ENCODE results near the gene SH3BP4. TPM values are rescaled to one million over a fixed set of nuclear protein-coding genes. Genes with fewer than 3 reads are reported as not detected.
A peak's percentile ranks its signal among the peaks of the same experiment; 100 is the strongest.

Gene SH3BP4
- total RNA-seq, 1 donor: 121 TPM

DNA sequence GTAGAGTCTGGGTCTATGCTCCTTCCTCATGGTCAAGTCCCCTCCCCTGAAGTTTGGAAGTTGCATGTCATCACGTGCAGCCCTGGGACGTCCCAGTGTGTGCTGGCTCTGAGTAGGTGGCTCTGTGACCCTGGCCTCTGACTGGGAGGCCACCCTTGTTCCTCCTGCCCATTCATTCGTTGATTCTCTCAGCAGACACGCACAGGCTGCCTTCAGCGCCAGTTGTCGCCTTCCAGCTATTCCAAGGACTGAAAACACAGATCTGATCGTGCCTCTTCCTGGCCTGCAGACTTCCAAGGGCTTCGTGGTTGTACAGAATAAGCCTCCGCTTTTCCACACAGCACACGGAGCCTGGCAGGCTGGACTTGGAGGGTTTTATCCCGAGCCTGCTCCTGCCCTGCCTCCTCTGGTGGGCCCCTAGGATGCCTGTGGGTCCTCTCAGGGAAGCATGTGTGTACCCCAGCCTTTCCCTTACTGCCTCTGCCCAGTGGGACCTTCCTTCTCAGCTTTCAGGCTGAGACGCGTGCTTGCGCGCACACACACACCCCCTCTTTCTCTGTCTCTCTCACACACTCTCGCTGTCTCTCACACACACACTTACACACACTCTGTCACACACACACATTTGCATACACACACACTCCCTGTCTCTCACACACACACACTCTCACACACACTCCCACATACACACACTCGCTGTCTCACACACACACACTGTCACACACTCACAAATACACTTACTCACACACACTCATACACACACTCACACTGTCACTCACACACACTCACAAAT lies 17.7 kb downstream of the SH3BP4 start:
- peak overlapping the region; percentile 71 for H3K4me2 ChIP-seq (ENCODE audit: insufficient read depth, low read length)
- peak overlapping the region; percentile 5 for H3K4me3 ChIP-seq (ENCODE audit: insufficient read depth, low read length)
- H2AFZ ChIP-seq (ENCODE audit: low read length): no peak overlapping the region
- H3K79me2 ChIP-seq (ENCODE audit: insufficient read depth, low read length): peaks cover 98% of the 10 kb centered on the region
- no peaks in the 10 kb centered on the region for H3K27me3 ChIP-seq (ENCODE audit: insufficient read depth, low read length)
- DNase-seq (ENCODE audit: insufficient read length, low spot score, missing footprints): no peak
- TF ChIP-seq, protein P1, sequence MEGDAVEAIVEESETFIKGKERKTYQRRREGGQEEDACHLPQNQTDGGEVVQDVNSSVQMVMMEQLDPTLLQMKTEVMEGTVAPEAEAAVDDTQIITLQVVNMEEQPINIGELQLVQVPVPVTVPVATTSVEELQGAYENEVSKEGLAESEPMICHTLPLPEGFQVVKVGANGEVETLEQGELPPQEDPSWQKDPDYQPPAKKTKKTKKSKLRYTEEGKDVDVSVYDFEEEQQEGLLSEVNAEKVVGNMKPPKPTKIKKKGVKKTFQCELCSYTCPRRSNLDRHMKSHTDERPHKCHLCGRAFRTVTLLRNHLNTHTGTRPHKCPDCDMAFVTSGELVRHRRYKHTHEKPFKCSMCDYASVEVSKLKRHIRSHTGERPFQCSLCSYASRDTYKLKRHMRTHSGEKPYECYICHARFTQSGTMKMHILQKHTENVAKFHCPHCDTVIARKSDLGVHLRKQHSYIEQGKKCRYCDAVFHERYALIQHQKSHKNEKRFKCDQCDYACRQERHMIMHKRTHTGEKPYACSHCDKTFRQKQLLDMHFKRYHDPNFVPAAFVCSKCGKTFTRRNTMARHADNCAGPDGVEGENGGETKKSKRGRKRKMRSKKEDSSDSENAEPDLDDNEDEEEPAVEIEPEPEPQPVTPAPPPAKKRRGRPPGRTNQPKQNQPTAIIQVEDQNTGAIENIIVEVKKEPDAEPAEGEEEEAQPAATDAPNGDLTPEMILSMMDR (IDR thresholded peaks at IDR 0.05; ENCODE audit: extremely low read depth, low read depth, low read length): no peak
- H3K36me3 ChIP-seq (ENCODE audit: insufficient read depth, low read length): peaks cover 35% of the 10 kb centered on the region
- H3K4me1 ChIP-seq (ENCODE audit: insufficient read depth, low read length): peaks cover 74% of the 10 kb centered on the region
- H3K9me3 ChIP-seq (ENCODE audit: low read depth, low read length): no peaks in the 10 kb centered on the region
- peaks cover 81% of the 10 kb centered on the region for H4K20me1 ChIP-seq (ENCODE audit: insufficient read depth, low read length)
- peak overlapping the region; percentile 79 for H3K27ac ChIP-seq (ENCODE audit: low read depth, low read length)

DNA sequence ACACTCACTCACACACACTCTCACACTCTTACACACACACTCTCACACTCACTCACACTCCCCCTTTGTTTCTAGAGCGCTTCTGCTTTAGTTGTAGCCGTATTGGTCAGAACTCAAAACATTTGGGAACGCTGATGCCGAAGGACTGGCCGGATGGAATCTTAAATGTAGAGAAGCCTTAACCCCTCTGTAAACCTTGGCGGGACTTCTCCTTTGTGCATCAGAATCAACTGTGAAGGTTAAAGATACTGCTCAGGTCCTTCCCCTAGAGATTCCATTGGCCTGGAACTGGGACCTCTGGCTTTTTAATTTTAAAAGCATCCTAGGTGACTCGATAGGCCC lies 18.3 kb downstream of the SH3BP4 start:
- Histone ChIP-seq H3K4me3 (ENCODE audit: insufficient read depth, low read length) (peak overlapping the region; percentile 5), H2AFZ (ENCODE audit: low read length) (no peak overlapping the region), H3K4me2 (ENCODE audit: insufficient read depth, low read length) (peak overlapping the region; percentile 56), H3K36me3 (ENCODE audit: insufficient read depth, low read length) (peaks cover 37% of the 10 kb centered on the region), H3K4me1 (ENCODE audit: insufficient read depth, low read length) (peaks cover 74% of the 10 kb centered on the region), H3K27me3 (ENCODE audit: insufficient read depth, low read length) (no peaks in the 10 kb centered on the region), H3K9me3 (ENCODE audit: low read depth, low read length) (no peaks in the 10 kb centered on the region), H4K20me1 (ENCODE audit: insufficient read depth, low read length) (peaks cover 81% of the 10 kb centered on the region), H3K79me2 (ENCODE audit: insufficient read depth, low read length) (peaks cover 98% of the 10 kb centered on the region), H3K27ac (ENCODE audit: low read depth, low read length) (peak overlapping the region; percentile 79)
- no peak for DNase-seq (ENCODE audit: insufficient read length, low spot score, missing footprints)
- TF ChIP-seq, protein P1 (IDR thresholded peaks at IDR 0.05; ENCODE audit: extremely low read depth, low read depth, low read length): no peak

DNA sequence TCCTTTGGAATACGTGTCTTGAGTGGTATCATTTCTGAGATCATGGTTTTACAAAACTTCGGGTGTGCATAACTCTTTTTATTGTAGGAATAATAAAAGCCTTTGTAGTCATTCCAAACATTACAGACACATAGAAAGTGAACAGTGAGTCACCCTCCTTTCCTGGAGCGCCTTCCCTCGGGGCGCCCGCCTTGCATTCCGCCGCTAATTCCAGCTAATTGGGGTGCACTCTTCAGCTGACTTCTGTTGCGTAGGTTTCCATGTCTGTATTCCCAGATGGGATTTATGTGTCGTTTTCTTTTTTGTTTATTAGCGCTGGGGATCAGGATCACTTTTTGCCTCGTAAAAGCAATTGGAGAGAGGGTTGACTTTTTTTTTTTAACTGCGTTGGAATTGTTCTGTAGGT lies 18.7 kb downstream of the SH3BP4 start:
- DNase-seq (ENCODE audit: insufficient read length, low spot score, missing footprints): peak; percentile 88
- H3K27ac ChIP-seq (ENCODE audit: low read depth, low read length): peak overlapping the region; percentile 79
- H3K9me3 ChIP-seq (ENCODE audit: low read depth, low read length): no peaks in the 10 kb centered on the region
- no peaks in the 10 kb centered on the region for H3K27me3 ChIP-seq (ENCODE audit: insufficient read depth, low read length)
- TF ChIP-seq, protein P1 (IDR thresholded peaks at IDR 0.05; ENCODE audit: extremely low read depth, low read depth, low read length): no peak
- peak overlapping the region; percentile 56 for H3K4me2 ChIP-seq (ENCODE audit: insufficient read depth, low read length)
- H3K79me2 ChIP-seq (ENCODE audit: insufficient read depth, low read length): peaks cover 98% of the 10 kb centered on the region
- peaks cover 72% of the 10 kb centered on the region for H3K4me1 ChIP-seq (ENCODE audit: insufficient read depth, low read length)
- H4K20me1 ChIP-seq (ENCODE audit: insufficient read depth, low read length): peaks cover 81% of the 10 kb centered on the region
- H2AFZ ChIP-seq (ENCODE audit: low read length): no peak overlapping the region
- H3K36me3 ChIP-seq (ENCODE audit: insufficient read depth, low read length): peaks cover 40% of the 10 kb centered on the region
- H3K4me3 ChIP-seq (ENCODE audit: insufficient read depth, low read length): no peak overlapping the region

DNA sequence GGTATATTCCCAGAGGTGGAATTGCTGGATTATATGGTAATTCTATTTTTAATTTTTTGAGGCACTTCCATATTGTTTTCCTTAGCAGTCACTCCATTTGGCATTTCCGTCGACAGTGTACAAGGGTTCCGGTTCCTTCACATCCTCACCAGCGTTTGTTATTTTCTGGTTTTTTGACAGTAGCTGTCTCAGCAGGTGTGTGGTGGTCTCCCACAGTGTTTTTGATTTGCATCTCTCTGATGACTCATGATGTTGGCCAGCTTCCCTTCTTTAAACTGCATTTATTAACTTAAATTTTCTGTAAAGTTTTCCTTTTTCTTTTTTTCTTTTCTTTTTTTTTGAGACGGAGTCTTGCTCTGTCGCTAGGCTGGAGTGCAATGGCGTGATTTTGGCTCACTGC lies 19.7 kb downstream of the SH3BP4 start:
- H3K27me3 ChIP-seq (ENCODE audit: insufficient read depth, low read length): no peaks in the 10 kb centered on the region
- H3K27ac ChIP-seq (ENCODE audit: low read depth, low read length): peak overlapping the region; percentile 79
- TF ChIP-seq, protein P1 (IDR thresholded peaks at IDR 0.05; ENCODE audit: extremely low read depth, low read depth, low read length): no peak
- H3K79me2 ChIP-seq (ENCODE audit: insufficient read depth, low read length): peaks cover 98% of the 10 kb centered on the region
- no peaks in the 10 kb centered on the region for H3K9me3 ChIP-seq (ENCODE audit: low read depth, low read length)
- H3K4me1 ChIP-seq (ENCODE audit: insufficient read depth, low read length): peaks cover 69% of the 10 kb centered on the region
- H3K36me3 ChIP-seq (ENCODE audit: insufficient read depth, low read length): peaks cover 43% of the 10 kb centered on the region
- H4K20me1 ChIP-seq (ENCODE audit: insufficient read depth, low read length): peaks cover 84% of the 10 kb centered on the region
- DNase-seq (ENCODE audit: insufficient read length, low spot score, missing footprints): no peak
- H3K4me3 ChIP-seq (ENCODE audit: insufficient read depth, low read length): no peak overlapping the region
- no peak overlapping the region for H2AFZ ChIP-seq (ENCODE audit: low read length)
- no peak overlapping the region for H3K4me2 ChIP-seq (ENCODE audit: insufficient read depth, low read length)

All from osteoblast (primary cell).